GM21360 (cell line): Measurements from ENCODE around the gene HYLS1.
"Not testable (repeated sequence)": the region's sequence is repeated elsewhere in the genome, so short reads cannot be mapped to it uniquely, and the experiment has no call there.

ENCODE experiments used
- ATAC-seq: cut with Tn5 transposase; IDR thresholded peaks from one replicate; pipeline ENCODE4 v1.9.1; 2021; ENCODE audit warnings: mild to moderate bottlenecking, moderate library complexity; ENCODE audit not compliant: unreplicated experiment

HYLS1 gene

GRCh38 chr11:125902927-125903710, 15.7 kb downstream of the HYLS1 start, which contains the start of gene PUS3:
TSS of gene PUS3 (minus strand) at chr11:125903206. CDS start at chr11:125896284, 6,922 bp downstream.
- peak; percentile 96 for ATAC-seq

GRCh38 chr11:125903711-125904659, 16.5 kb downstream of the HYLS1 start, which contains the start of gene DDX25:
TSS of gene DDX25 (plus strand) at chr11:125904508. CDS start at chr11:125904518, 10 bp downstream.
- ATAC-seq = no peak

- no peak for ATAC-seq
Observed at GRCh38 chr11:125904678-125905077, 17.2 kb downstream of the HYLS1 start.

- ATAC-seq = no peak
Observed at GRCh38 chr11:125910226-125910849, 22.9 kb downstream of the HYLS1 start.

- ATAC-seq = not testable (repeated sequence)
Observed at GRCh38 chr11:125914601-125915000, 27.1 kb downstream of the HYLS1 start.

GRCh38 chr11:125916683-125917347, 29.3 kb downstream of the HYLS1 start:
- ATAC-seq = no peak

GRCh38 chr11:125918140-125918840, 30.8 kb downstream of the HYLS1 start:
- no peak for ATAC-seq

- no peak for ATAC-seq
Observed at GRCh38 chr11:125921042-125921441, 33.6 kb downstream of the HYLS1 start.

GRCh38 chr11:125922156-125922555, 34.7 kb downstream of the HYLS1 start:
- no peak for ATAC-seq

- ATAC-seq = peak; percentile 52
Observed at GRCh38 chr11:125923012-125923579, 35.6 kb downstream of the HYLS1 start.

- no peak for ATAC-seq
Observed at GRCh38 chr11:125923633-125924032, 36.2 kb downstream of the HYLS1 start.

GRCh38 chr11:125924384-125925007, 37.0 kb downstream of the HYLS1 start:
- no peak for ATAC-seq

- ATAC-seq = no peak
Observed at GRCh38 chr11:125925247-125925740, 37.8 kb downstream of the HYLS1 start.

GRCh38 chr11:125925804-125926203, 38.3 kb downstream of the HYLS1 start:
- ATAC-seq = no peak

- no peak for ATAC-seq
Observed at GRCh38 chr11:125926682-125927081, 39.2 kb downstream of the HYLS1 start.

GRCh38 chr11:125929445-125930075, 42.1 kb downstream of the HYLS1 start:
- no peak for ATAC-seq

- no peak for ATAC-seq
Observed at GRCh38 chr11:125930076-125930450, 42.6 kb downstream of the HYLS1 start.

- no peak for ATAC-seq
Observed at GRCh38 chr11:125931116-125931515, 43.6 kb downstream of the HYLS1 start.
